ENCODE measurements around the gene MAST3. TPM values are rescaled to one million over a fixed set of nuclear protein-coding genes. Genes with fewer than 3 reads are reported as not detected.
A peak's percentile ranks its signal among the peaks of the same experiment; 100 is the strongest.

The MAST3 gene
- total and polyA plus RNA-seq, 2 of the 13 experiments (the other 11 are each of a cell fraction or from before 2014, with no cell fraction given): 4.1 to 4.6 TPM

DNA sequence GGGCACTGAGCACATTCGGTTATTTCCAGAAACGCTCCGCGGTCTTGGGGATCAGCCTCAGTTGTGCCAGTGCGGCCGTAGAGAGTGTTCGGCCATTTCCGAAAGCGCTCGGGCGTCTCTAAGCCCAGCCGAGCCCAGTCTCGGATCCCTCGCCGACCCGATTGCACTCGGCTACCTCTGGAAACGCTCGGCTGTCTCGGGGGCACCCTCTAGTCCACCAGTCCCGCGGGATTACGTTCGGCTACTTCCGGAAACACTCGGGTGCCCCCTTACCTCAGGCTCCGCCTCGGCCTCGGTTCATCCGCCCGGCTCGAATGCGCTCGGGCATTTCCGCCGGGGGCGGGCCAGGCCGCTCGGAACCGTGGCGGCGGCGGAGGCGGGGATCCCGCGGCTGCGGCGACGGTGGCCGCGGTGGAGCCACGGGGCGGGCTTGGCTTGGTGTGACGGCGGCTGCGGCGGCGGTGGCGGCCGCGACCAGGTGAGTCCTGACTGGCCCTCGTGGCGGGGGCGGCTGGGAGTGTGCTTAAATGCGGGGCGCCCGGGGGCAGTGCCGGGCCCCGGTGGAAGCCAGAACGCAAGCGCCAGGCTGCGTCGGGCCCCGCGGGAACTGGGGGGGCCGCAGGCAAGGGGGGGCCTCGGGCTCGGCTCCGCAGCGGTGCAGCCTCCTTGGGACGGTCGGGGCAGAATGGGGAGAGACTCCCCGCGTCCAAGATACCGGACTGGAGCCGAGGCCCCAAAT, 55.4 kb downstream of the MAST3 start, which contains the start of gene PIK3R2 (continued):
- TF ChIP-seq ZC3H4 (CRISPR knock-in tag; IDR thresholded peaks at IDR 0.05; ENCODE audit: borderline replicate concordance) (no peak), TSC22D2 (CRISPR knock-in tag; IDR thresholded peaks at IDR 0.05; ENCODE audit: borderline replicate concordance) (no peak), PHF8 (CRISPR knock-in tag; IDR thresholded peaks at IDR 0.05) (peak; percentile 18; the same call in 1 of the 2 replicates), SMC3 (IDR thresholded peaks at IDR 0.05; ENCODE audit: low read length) (no peak), SATB2 (CRISPR knock-in tag; IDR thresholded peaks at IDR 0.05) (no peak), ZBTB8A (CRISPR knock-in tag; IDR thresholded peaks at IDR 0.05; ENCODE audit: borderline replicate concordance, low read depth) (no peak), GABPB1 (CRISPR knock-in tag; IDR thresholded peaks at IDR 0.05) (peak; percentile 54; the same call in 1 of the 2 replicates), ZNF160 (CRISPR knock-in tag; IDR thresholded peaks at IDR 0.05) (peak; percentile 20; the same call in 1 of the 2 replicates), ZNF335 (CRISPR knock-in tag; IDR thresholded peaks at IDR 0.05) (0 out of 2 replicates have a peak, but pooled peaks have one; percentile 1), BRCA1 (CRISPR knock-in tag; IDR thresholded peaks at IDR 0.05) (no peak), ZNF224 (CRISPR knock-in tag; IDR thresholded peaks at IDR 0.05) (no peak), ZFP62 (CRISPR knock-in tag; IDR thresholded peaks at IDR 0.05) (no peak), SNAPC2 (CRISPR knock-in tag; IDR thresholded peaks at IDR 0.05) (no peak), LRRFIP1 (CRISPR knock-in tag; conservative IDR thresholded peaks at IDR 0.05) (no peak), SMYD3 (CRISPR knock-in tag; IDR thresholded peaks at IDR 0.05) (0 out of 2 replicates have a peak, but pooled peaks have one; percentile 48), NR2F1 (CRISPR knock-in tag; IDR thresholded peaks at IDR 0.05) (no peak), NCOA1 (CRISPR knock-in tag; IDR thresholded peaks at IDR 0.05) (no peak), JUN (CRISPR knock-in tag; IDR thresholded peaks at IDR 0.05) (no peak), CEBPG (CRISPR knock-in tag; IDR thresholded peaks at IDR 0.05) (no peak), MTF1 (CRISPR knock-in tag; IDR thresholded peaks at IDR 0.05) (no peak), ZBTB38 (CRISPR knock-in tag; IDR thresholded peaks at IDR 0.05) (no peak), PCBP2 (optimal IDR thresholded peaks at IDR 0.05; ENCODE audit: low read depth, low read length, poor library complexity, severe bottlenecking) (no peak), KLF12 (CRISPR knock-in tag; IDR thresholded peaks at IDR 0.05; ENCODE audit: borderline replicate concordance) (no peak; the same call in 1 of the 2 replicates), RXRB (CRISPR knock-in tag; IDR thresholded peaks at IDR 0.05; ENCODE audit: borderline replicate concordance) (no peak), RARG (CRISPR knock-in tag; IDR thresholded peaks at IDR 0.05; ENCODE audit: low read depth) (no peak), MYPOP (CRISPR knock-in tag; IDR thresholded peaks at IDR 0.05) (no peak), XRCC5 (optimal IDR thresholded peaks at IDR 0.05; ENCODE audit: low read length) (no peak)
- TF ChIP-seq, protein P1, sequence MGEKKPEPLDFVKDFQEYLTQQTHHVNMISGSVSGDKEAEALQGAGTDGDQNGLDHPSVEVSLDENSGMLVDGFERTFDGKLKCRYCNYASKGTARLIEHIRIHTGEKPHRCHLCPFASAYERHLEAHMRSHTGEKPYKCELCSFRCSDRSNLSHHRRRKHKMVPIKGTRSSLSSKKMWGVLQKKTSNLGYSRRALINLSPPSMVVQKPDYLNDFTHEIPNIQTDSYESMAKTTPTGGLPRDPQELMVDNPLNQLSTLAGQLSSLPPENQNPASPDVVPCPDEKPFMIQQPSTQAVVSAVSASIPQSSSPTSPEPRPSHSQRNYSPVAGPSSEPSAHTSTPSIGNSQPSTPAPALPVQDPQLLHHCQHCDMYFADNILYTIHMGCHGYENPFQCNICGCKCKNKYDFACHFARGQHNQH (CRISPR knock-in tag; IDR thresholded peaks at IDR 0.05): no peak

All from HepG2 (cell line).